PFSK-1 (cell line): ENCODE results near the gene MIA.

Experiments
- FOXP2 ChIP-seq: optimal IDR thresholded peaks from 2 replicates; pipeline ENCODE3; 2011; ENCODE audit warnings: borderline replicate concordance, control low read depth, inconsistent platforms; ENCODE audit not compliant: insufficient read depth; ENCODE audit errors: extremely low read length, extremely low read depth
- POLR2AphosphoS5 ChIP-seq: IDR thresholded peaks from 2 replicates; pipeline ENCODE4 v1.6.1; 2012; ENCODE audit warnings: low read depth, mild to moderate bottlenecking, control low read depth, low read length, moderate library complexity
- SIN3A ChIP-seq: IDR thresholded peaks from 2 replicates; pipeline ENCODE4 v1.6.1; 2012; ENCODE audit warnings: mild to moderate bottlenecking, low read length, moderate library complexity, borderline replicate concordance; ENCODE audit not compliant: insufficient read depth
- TAF1 ChIP-seq: IDR thresholded peaks from 2 replicates; pipeline ENCODE4 v1.6.1; 2012; ENCODE audit warnings: low read length, control low read depth, borderline replicate concordance; ENCODE audit not compliant: insufficient read depth
- TF ChIP-seq, protein P1 (sequence below), 2 experiments: IDR thresholded peaks; 2 replicates each; pipeline versions ENCODE4 v1.6.1 to v1.8.0; 2011 to 2012; ENCODE audit warnings: low read depth in 2 of 2, low read length in 2 of 2, control low read depth in 1 of 2, inconsistent platforms in 1 of 2, mild to moderate bottlenecking in 1 of 2, moderate library complexity in 1 of 2; ENCODE audit not compliant: insufficient read depth in 1 of 2

DNA sequence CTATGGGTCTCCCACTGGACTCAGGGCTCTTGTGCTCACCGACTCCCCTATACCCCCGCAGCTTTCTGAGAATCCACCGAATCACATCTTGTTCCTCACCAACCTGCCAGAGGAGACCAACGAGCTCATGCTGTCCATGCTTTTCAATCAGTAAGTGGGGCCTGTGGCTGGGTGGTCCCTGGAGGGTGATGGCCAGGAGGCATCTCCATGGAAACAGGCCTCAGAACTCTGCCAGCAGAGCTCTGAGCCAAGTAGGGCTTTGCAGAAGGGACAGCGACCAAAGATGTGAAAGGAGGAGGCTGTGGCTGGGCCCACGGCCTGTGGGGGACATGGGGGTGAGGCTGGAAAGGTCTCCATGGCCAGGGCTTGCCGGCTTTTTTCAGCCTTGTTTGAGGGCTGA, 11.8 kb upstream of the MIA start:
- TF ChIP-seq TAF1 (no peak), POLR2AphosphoS5 (no peak), SIN3A (no peak), FOXP2 (no peak)
- TF ChIP-seq, protein P1, sequence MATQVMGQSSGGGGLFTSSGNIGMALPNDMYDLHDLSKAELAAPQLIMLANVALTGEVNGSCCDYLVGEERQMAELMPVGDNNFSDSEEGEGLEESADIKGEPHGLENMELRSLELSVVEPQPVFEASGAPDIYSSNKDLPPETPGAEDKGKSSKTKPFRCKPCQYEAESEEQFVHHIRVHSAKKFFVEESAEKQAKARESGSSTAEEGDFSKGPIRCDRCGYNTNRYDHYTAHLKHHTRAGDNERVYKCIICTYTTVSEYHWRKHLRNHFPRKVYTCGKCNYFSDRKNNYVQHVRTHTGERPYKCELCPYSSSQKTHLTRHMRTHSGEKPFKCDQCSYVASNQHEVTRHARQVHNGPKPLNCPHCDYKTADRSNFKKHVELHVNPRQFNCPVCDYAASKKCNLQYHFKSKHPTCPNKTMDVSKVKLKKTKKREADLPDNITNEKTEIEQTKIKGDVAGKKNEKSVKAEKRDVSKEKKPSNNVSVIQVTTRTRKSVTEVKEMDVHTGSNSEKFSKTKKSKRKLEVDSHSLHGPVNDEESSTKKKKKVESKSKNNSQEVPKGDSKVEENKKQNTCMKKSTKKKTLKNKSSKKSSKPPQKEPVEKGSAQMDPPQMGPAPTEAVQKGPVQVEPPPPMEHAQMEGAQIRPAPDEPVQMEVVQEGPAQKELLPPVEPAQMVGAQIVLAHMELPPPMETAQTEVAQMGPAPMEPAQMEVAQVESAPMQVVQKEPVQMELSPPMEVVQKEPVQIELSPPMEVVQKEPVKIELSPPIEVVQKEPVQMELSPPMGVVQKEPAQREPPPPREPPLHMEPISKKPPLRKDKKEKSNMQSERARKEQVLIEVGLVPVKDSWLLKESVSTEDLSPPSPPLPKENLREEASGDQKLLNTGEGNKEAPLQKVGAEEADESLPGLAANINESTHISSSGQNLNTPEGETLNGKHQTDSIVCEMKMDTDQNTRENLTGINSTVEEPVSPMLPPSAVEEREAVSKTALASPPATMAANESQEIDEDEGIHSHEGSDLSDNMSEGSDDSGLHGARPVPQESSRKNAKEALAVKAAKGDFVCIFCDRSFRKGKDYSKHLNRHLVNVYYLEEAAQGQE (IDR thresholded peaks at IDR 0.05; ENCODE audit: insufficient read depth in 1 of 2, low read depth in 2 of 2, low read length in 2 of 2): no peak
